NCI-H460 (cell line): ENCODE measurements around the gene CBX8. TPM values are rescaled to one million over a fixed set of nuclear protein-coding genes. Genes with fewer than 3 reads are reported as not detected.
"Not testable (repeated sequence)": the region's sequence is repeated elsewhere in the genome, so short reads cannot be mapped to it uniquely, and the experiment has no call there.

Source experiments
- DNase-seq: peaks from one replicate; pipeline ENCODE4 v3.0.0-alpha.2; 2016; ENCODE audit warnings: low read depth; ENCODE audit errors: extremely low read depth
- total RNA-seq: library from RNA; depleted of rRNA; stranded (reverse); fragments of >200 nt; shearing (Covaris generic); gene quantifications from 2 replicates; pipeline ENCODE4 v1.2.3, GENCODE V29; 2014

Gene CBX8
- total RNA-seq, 1 experiment from 2014 or later = 11.0 TPM

DNA sequence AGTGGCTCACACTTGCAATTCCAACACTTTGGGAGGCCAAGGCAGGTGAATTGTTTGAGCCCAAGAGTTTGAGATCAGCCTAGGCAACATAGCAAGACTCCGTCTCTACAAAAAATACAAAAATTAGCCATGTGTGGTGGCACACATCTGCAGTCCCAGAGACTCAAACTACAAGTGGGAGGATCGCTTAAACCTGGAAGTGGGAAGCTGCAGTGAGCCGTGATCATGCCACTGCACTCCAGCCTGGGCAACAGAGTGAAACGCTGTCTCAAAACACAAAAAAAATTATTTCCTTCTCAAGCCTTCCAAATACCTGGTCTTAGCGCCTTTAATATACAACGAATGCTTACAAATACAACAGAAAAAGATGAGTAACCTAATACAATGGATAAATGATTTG is 38.6 kb downstream of the CBX8 start:
- no peak for DNase-seq

DNA sequence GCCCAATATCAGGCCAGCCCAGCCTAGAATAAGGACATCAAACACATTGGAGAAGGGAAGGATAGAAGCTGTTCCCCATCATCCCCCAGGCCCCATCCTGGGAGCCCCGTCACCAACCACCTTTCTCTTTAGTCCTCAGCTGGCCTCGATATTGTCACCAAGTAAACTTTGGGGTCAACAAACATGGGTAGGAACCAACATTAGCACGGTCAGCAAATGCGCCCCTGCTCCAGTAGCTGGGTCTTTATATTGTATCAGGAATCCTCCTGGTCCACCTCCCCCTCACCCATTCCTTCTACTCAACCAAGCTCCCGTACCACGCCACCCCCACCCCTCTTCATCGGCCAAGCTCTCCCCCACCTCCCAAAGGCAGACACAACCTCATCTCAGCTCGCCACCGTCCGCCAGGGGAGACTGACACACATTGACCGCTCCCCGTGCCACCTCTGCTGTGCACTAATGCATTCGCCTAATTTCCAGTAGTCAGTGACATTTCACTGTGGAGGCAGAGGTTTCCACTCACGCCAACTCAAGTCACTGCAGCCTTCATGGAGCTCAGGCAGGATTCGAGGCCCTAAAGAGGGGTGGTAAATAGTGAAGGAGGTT is 39.6 kb downstream of the CBX8 start:
- DNase-seq = no peak

DNA sequence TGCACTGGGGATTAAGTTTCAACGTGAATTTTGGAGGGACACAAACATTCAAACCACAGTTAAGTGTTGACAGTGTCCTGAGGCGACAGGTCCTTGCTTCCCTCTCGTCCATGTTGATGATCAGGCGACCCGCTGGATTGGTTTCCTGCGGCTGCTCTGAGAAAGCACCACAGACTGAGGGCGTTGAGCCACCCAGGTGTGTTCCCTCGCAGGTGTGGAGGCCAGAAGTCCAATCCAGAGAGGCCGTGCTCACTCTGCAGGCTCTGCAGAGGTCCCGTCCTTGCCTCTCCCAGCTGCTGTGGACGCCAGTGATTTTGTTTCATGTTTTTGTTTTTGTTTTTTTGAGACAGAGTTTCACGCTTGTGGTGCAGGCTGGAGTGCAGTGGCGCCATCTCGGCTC is 41.3 kb downstream of the CBX8 start:
- DNase-seq = no peak

DNA sequence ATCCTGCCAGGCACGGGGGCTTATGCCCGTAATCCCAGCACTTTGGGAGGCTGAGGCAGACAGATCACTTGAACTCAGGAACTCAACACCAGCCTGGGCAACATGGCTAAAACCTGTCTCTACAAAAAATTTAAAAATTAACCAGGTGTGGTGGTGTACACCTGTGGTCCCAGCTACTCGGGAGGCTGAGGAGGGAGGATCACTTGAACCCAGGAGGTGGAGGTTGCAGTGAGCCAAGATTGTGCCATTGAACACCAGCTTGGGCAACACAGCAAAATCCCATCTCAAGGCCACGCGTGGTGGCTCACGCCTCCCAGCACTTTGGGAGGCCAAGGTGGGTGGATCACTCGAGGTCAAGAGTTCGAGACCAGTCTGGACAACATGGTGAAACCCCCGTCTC is 42.0 kb downstream of the CBX8 start:
- not testable (repeated sequence) for DNase-seq

DNA sequence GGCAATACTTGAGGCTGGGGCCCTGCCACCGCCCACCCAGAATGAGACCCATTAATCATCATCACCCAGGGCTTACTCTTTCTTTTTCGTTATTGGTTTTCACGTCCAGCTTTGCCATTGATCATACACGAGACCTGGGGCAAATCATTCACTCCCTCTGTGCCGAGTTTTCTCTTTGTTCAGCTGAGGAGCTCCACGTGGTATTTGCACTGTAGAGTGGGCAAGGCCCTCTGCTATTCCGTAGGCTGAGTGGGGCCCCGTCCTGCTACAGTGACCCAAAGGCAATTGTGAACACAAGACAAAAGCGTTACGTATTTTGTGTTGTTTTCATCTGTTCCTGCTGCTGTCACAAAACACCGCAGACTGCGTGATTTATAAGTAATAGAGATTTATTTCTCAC is 42.5 kb downstream of the CBX8 start:
- DNase-seq = no peak

DNA sequence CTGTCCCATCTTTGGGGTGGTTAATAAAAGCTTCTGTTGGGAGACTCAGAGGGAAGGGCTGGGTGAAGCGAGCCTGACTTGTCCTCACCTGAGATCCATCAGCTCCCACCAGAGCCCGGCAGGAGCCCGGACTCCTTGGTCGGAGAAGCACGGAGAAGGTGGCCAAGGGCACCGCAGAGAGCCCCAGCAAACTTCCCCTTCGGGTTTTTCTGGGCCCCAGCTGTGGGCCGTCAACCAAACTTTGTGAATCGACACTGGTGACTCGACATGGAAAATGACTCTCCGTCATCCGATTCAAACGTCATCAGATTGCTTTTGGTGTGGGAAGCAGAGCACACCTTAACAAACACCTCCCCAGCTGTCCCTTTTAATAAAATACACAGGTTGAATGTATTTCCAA is 44.7 kb downstream of the CBX8 start:
- DNase-seq = no peak

DNA sequence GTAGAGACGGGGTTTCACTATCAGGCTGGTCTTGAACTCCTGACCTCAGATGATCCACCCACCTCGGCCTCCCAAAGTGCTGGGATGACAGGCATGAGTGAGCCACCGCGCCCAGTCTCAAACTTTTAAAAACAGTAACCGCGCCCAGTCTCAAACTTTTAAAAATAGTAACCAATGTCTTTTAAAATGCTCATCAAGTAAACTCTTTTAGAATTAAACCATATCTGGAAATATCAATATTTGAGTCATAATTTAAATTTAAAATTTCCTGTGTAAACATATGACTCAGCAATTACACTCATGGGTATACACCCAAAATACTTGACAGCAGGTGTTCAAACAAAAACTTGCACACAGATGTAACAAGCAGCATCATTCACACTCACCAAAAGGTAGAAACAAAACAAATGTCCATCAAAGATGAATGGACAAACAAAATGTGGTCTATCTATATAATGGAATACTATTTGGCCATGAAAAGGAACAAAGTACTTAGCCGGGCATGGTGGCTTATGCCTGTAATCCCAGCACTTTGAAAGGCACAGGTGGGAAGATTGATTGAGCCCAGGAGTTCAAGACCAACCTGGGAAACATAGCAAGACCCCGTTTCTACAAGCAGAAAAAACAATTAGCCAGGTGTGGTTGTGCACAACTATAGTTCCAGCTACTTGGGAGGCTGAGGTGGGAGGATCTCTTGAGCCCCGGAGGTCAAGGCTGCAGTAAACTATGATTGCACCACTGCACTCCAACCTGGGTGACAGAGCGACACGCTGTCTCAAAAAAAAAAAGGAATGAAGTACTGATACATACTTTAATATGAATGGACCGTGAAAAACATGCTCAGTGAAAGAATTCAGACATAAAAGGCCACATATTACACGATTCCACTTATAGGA is 46.0 kb downstream of the CBX8 start:
- no peak for DNase-seq

DNA sequence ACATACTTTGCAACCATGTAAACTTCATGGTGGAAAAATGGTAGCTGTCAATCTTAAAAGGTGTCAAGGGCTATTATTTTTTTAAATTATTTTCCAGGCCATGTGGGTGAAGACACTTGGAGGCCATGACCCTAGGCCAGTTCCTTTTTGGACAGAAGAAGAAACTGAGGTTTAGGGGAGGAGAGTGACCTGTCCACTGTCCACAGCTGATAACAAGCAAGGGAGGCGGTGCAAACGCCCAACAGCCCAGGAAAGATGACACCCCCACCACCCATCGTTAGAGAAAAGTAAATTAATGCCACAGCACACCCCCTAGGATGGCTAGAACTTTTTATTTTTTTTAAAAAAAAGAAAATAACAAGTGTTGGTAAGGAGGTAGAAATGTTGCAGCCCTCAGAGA is 46.9 kb downstream of the CBX8 start:
- no peak for DNase-seq

DNA sequence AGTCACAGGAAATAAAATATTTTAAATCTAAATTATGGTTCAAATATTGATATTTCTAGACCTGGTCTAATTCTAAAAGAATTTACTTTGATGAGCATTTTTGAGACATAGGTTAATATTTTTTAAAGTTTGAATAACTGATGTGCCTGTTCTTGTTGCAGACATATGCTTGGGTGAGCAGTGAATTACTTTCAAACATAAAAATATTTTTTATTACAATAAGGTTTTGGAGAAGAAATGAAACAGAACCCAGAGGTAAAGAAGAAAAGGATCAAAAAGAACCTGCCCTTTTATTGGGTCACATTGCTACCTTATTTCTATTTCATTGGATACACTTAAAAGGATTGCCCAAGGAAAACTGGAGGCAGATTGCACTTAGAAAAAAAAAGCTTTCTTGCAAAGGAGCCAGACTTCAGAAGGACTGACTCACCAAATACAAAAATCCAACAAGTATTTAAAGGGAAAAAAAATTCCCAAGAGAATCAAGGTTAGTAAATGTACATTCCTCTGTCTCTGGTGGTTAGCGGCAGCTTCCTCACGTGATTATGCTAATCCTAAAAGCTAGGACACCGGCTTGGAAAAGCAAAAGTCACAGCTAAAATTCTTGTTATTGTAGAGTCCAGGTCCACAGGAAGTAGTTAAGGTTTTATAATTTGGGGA is 47.6 kb downstream of the CBX8 start:
- no peak for DNase-seq

DNA sequence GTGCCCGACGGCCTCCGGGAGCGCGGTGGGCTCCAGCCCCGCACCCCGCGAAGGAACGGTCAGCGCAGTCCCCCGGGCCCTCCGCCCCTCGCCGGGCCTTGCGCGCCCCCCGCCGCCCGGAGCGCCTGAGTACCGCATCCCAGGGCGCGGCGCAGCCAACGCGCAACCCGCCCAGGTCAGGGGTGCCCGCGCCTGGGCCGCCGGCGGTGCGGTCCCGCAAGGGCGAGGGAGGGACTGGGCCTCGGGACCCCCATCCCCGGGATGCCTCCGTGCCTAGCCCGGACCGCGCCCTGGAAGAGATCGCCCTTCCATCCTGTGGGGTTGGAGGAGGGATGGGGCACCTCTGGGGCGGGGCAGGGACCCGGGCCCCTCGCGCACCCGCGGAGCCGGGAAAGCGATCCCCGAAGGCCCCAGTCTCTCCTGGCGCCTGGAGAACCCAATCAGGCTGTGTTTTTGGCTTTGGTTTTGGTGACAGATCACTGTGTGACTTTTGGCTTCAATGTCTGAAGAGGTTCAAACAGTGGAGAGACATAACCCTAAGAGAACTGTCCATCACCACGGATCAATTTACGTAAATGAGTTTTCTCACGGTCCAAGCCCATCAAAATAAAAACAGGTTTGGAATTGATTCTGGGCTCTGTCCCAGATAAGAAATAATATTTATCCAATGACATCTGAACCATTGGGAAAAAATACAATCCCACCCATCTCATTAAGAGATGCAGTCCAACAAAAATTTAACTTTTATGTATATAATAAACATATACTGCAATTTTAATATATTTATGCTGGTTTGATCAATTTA is 48.4 kb downstream of the CBX8 start:
- DNase-seq = no peak

DNA sequence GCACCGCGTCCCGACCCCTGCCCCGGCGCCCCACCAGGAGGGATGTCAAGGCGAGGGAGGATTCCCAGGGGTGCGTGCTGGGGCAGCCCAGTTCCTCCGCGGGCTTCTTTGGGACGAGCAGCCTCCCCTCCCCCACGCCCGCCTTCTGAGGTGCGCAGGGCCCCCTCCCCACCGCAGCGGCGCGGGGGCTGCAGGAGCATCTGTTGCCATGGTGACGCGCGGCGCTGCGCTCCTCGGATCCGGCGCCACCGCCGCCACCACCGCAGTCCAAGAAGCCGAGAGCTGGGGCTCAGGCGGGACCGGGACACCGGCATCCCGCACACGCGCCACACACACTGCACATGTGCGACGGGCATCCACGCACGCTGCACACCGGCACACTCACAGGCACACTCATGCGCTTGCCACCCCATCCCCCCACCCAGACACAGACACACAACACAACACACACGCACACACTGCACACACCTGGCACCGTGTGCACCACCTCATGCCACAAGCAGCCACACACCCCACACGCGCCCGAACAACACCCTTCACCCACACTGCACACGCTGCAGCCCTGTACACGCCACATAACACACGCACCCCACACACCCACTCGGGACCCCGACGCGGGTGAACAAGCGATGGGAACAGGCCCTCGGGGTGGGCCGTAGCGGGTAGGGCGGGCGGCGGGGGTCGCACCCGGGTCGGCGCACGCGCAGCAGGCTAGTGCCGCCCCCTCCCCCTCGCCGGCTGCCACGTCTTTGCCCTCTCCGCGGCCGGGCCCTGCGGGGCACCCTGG is 49.2 kb downstream of the CBX8 start:
- no peak for DNase-seq

DNA sequence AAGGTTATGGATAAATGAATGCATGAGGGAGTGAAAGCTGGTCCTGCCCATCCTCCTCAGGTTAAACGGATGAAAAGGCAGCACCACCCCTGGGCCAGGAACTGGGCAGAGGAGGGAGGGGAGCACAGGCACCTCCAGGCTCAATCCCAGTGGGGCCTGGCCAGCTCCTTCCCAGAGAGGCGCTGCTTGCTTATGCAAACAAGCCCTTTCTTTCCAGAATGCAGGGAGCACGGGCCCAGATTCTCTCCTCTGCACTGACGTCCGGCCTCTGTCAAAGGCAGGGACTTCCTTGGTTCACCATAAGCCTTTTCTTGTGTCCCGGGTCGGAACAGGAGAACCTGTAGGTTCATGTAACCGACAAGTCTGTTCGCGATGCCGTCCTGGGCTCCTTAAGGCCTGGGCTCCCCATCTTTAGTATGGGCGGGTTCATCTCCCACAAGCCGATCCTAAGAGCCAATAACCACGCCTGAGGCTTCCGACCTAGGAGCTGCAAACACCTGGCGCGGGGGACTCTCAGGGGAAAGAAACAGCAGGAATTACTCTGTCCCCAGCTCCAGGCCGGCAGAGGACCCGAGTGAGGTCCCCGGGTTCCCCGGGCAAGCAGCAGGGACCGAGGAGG is 49.9 kb downstream of the CBX8 start:
- DNase-seq = no peak

DNA sequence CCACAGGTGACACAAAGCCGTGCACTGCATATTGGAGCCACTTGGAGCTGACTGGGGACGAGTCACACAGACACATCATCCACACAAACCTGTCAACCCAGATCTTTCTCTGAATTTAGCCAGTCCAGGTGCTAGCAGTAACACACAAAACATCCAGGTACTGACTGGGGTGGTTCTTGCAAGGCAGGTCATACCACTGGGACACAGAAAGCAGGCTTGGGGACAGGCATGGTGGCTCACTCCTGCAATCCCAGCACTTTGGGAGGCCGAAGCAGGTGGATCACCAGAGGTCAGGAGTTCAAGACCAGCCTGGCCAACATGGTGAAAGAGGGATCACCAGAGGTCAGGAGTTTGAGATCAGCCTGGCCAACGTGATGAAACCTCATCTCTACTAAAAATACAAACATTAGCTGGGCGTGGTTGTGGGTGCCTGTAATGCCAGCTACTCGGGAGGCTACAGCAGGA is 51.2 kb downstream of the CBX8 start:
- no peak for DNase-seq

DNA sequence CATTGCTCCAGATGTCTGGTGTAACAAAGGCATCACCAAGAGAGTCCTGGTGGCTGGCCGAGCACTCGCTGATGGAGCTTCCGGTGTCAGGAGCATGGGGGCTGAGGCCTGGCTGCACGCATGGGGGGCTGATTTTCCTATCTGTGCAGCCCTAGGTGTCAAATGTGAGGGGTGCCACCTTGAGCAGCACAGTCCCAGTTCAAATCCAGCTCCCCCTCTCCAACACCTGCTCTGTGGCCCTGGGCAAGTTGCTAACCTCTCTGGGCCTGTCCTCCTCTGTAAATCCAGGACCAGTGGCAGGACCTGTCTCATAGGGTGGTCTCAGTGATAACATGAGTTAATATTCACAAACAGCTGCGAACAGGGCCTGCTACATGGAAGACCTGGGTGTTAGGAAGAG is 53.3 kb downstream of the CBX8 start:
- no peak for DNase-seq

DNA sequence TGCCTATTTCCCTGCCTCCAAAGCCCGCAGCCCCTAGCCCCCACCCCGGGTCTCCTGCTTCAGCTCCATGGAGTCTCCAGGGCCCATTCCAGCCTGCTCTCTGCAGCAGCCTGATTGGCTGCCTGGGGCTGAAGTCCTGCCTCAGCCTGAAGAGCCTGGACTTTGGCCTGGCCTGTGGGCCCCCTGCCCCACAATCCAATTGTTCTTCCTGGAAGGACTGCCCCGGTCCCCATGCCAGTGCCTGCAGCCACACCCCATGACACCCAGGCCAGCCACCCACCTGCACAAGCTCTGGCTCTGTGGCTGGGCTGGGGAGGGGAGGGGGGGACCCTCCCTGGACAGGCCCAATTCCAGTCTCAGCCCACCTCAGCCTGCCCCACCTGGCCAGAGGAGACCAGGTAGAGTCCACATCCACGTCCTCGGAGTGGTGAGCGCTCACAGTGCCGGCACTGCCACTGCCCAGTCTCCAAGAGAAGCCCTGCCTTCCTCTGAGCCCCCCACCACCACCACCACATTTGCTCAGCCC is 53.9 kb downstream of the CBX8 start:
- DNase-seq = no peak

DNA sequence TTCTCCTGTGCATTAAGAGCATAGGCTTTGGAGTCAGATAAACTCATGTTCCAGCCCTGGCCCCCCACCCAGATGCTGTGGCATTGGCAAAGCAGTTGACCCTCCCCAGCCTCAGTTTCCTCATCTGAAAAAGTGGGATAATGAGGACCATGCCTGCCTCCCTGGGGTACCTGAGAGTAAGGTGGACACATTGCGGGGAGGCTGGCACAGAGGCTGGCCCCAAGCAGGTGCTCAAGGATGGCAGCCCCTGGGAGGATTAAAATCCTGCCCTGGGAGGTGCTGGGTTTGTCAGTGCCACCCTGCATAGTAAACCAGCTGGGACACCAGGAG is 54.3 kb downstream of the CBX8 start:
- DNase-seq = no peak
